HL-60 (cell line): ENCODE results near the gene SANBR.

Source experiments
- DNase-seq, 2 experiments: peaks; one replicate each; pipeline ENCODE4 v3.0.0-alpha.2; 2010 to 2020; ENCODE audit warnings: low read depth in 1 of 2, low spot score in 1 of 2
- H3K27ac ChIP-seq: fragments of 250-450 bp; sonication (Bioruptor Pico); replicated peaks from 2 replicates; pipeline ENCODE4 v1.5.1; 2020; ENCODE audit warnings: mild to moderate bottlenecking, moderate library complexity
- H3K27me3 ChIP-seq: fragments of 250-450 bp; sonication (Bioruptor Pico); 2 replicates; pipeline ENCODE4 v1.5.1; 2021; ENCODE audit warnings: mild to moderate bottlenecking, moderate library complexity; ENCODE audit not compliant: insufficient read depth, poor library complexity, severe bottlenecking
- H3K4me3 ChIP-seq: replicated peaks from 2 replicates; pipeline ENCODE4 v1.5.1; 2011; ENCODE audit warnings: mild to moderate bottlenecking, control low read depth, low read length; ENCODE audit not compliant: insufficient read depth
- GABPA ChIP-seq: IDR thresholded peaks from 2 replicates; pipeline ENCODE4 v1.6.1; 2012; ENCODE audit warnings: low read depth
- POLR2AphosphoS5 ChIP-seq: IDR thresholded peaks from 2 replicates; pipeline ENCODE4 v1.6.1; 2012; ENCODE audit warnings: low read depth
- SPI1 ChIP-seq: IDR thresholded peaks from 2 replicates; pipeline ENCODE4 v1.6.1; 2012; ENCODE audit warnings: low read depth, mild to moderate bottlenecking, borderline replicate concordance
- TF ChIP-seq, protein P1 (sequence below): IDR thresholded peaks from one replicate; pipeline ENCODE4 v1.5.1; 2011; ENCODE audit warnings: low read length, control low read depth, inconsistent platforms; ENCODE audit not compliant: insufficient read depth
- TF ChIP-seq, protein P2 (sequence below): IDR thresholded peaks from 2 replicates; pipeline ENCODE4 v1.6.1; 2012; ENCODE audit warnings: low read depth; ENCODE audit not compliant: insufficient replicate concordance

Gene SANBR

GRCh38 chr2:61059382-61059781 is 6.3 kb upstream of the SANBR start:
- Histone ChIP-seq H3K27me3 (no peaks in the 10 kb centered on the region), H3K4me3 (no peak overlapping the region), H3K27ac (no peak overlapping the region)
- TF ChIP-seq, protein P1, sequence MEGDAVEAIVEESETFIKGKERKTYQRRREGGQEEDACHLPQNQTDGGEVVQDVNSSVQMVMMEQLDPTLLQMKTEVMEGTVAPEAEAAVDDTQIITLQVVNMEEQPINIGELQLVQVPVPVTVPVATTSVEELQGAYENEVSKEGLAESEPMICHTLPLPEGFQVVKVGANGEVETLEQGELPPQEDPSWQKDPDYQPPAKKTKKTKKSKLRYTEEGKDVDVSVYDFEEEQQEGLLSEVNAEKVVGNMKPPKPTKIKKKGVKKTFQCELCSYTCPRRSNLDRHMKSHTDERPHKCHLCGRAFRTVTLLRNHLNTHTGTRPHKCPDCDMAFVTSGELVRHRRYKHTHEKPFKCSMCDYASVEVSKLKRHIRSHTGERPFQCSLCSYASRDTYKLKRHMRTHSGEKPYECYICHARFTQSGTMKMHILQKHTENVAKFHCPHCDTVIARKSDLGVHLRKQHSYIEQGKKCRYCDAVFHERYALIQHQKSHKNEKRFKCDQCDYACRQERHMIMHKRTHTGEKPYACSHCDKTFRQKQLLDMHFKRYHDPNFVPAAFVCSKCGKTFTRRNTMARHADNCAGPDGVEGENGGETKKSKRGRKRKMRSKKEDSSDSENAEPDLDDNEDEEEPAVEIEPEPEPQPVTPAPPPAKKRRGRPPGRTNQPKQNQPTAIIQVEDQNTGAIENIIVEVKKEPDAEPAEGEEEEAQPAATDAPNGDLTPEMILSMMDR: no peak
- TF ChIP-seq GABPA (no peak), SPI1 (no peak), POLR2AphosphoS5 (no peak)
- TF ChIP-seq, protein P2, sequence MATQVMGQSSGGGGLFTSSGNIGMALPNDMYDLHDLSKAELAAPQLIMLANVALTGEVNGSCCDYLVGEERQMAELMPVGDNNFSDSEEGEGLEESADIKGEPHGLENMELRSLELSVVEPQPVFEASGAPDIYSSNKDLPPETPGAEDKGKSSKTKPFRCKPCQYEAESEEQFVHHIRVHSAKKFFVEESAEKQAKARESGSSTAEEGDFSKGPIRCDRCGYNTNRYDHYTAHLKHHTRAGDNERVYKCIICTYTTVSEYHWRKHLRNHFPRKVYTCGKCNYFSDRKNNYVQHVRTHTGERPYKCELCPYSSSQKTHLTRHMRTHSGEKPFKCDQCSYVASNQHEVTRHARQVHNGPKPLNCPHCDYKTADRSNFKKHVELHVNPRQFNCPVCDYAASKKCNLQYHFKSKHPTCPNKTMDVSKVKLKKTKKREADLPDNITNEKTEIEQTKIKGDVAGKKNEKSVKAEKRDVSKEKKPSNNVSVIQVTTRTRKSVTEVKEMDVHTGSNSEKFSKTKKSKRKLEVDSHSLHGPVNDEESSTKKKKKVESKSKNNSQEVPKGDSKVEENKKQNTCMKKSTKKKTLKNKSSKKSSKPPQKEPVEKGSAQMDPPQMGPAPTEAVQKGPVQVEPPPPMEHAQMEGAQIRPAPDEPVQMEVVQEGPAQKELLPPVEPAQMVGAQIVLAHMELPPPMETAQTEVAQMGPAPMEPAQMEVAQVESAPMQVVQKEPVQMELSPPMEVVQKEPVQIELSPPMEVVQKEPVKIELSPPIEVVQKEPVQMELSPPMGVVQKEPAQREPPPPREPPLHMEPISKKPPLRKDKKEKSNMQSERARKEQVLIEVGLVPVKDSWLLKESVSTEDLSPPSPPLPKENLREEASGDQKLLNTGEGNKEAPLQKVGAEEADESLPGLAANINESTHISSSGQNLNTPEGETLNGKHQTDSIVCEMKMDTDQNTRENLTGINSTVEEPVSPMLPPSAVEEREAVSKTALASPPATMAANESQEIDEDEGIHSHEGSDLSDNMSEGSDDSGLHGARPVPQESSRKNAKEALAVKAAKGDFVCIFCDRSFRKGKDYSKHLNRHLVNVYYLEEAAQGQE: no peak
- DNase-seq: no peak

- Histone ChIP-seq H3K4me3 (no peak overlapping the region), H3K27ac (no peak overlapping the region), H3K27me3 (no peaks in the 10 kb centered on the region)
- DNase-seq: no peak
- no peak for TF ChIP-seq GABPA
Observed at GRCh38 chr2:61074100-61074499, 8.4 kb downstream of the SANBR start.

GRCh38 chr2:61085883-61086282 is 20.2 kb downstream of the SANBR start:
- no peak for DNase-seq
- no peak overlapping the region for H3K4me3 ChIP-seq
- H3K27me3 ChIP-seq: no peaks in the 10 kb centered on the region
- no peak overlapping the region for H3K27ac ChIP-seq
- TF ChIP-seq GABPA (no peak), POLR2AphosphoS5 (no peak)
- TF ChIP-seq, protein P2: no peak

GRCh38 chr2:61089797-61090196 is 24.1 kb downstream of the SANBR start:
- Histone ChIP-seq H3K4me3 (no peak overlapping the region), H3K27ac (no peak overlapping the region), H3K27me3 (no peaks in the 10 kb centered on the region)
- no peak for DNase-seq
- TF ChIP-seq GABPA (no peak), SPI1 (no peak), POLR2AphosphoS5 (no peak)
- TF ChIP-seq, protein P1: no peak
- TF ChIP-seq, protein P2: no peak
